HG02943 (cell line): ENCODE data around the gene ZNRF1.

Experiments
- ATAC-seq: cut with Tn5 transposase; IDR thresholded peaks from one replicate; pipeline ENCODE4 v1.9.1; 2021; ENCODE audit warnings: mild to moderate bottlenecking, low read depth, moderate library complexity; ENCODE audit not compliant: unreplicated experiment

The ZNRF1 gene

DNA sequence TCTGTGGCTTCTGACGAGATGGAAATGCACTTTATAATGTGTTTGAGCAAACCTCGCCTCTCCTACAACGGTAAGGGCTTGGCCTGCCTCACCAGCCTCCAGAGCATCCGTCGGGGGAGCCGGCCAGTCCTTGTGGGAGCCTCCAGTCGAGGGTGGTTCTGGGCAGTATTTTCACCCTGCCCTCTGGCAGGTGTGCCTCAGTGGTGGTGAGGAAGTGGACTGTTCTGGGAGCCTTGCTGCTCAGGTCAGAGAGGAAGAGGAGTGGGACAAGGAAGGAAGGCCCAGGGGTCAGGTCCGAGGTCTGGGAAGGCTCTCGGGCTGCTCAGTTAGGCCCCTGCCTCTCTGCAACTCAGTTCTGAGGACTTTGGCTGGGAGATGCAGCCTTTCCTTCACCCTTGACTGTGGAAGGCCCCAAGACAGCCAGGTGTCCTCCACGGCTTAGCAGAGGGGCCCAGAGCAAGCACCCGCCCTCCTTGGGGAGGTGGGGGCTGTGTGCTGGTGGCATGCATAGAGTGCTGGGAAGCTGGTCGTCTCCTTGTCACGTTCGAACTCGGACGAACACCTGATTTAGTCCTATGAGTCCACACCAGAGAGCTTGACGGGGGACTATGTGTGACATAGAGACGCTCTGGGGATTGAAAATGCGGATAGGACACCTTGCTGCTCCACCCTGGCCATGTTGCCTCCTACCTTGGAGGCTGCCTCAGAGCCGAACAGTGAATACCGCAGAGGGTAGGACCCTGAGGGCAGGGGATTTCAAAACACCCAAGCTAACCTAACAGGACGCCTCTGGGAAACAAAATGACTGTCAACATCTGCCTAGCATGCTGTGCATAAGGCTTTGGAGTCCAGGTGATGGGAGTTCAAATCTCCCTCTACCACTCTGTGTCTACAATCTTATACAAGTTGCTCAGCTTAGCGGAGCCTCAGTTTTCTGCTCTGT, 95.0 kb downstream of the ZNRF1 start:
- ATAC-seq: no peak

- ATAC-seq: no peak
These were observed 96.4 kb downstream of the ZNRF1 start for GRCh38 chr16:75095204-75095621.

DNA sequence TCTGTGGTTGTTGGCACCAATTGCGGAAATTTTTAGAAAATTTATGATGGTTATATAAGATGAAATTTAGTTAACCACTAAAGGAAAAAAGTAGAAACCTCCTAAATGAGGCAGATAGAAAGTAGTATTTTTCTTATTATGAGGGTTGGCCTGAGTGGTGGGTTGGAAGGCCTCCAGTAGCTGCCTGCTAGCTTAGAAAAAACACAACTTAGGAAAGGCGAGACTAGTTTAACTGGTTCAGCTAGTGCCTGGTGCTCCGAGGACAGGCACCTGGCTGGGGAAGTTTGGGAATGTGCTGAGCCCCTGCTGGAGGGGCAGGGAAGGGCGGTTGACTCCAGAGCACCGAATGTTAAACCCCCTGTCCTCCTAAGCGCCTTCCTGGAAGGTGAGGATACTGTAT, 97.8 kb downstream of the ZNRF1 start:
- no peak for ATAC-seq

DNA sequence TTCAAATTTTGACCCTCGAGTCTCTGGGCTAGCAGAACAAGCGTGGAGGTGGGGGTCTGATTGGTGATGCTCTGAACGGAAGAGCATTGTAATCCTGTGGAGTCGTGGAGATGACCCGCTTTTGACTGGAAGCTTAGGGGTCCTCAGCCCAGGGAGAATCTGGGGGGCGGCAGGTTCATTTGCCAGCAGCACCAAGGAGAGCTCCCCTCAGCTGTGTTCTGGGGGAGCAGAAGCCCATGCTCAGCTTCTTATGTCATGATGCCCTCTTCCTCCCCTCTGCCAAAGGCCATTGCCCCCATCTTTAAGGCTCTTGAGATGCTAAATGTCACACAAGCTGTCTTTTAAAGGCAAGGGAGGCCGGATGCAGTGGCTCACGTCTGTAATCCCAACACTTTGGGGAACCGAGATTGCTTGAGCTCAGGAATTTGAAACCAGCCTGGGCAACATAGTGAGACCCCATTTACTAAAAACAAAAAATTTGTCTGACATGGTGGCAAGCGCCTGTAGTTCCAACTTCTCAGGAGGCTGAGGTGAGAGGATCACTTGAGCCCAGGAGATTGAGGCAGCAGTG, 98.5 kb downstream of the ZNRF1 start:
- ATAC-seq: no peak

DNA sequence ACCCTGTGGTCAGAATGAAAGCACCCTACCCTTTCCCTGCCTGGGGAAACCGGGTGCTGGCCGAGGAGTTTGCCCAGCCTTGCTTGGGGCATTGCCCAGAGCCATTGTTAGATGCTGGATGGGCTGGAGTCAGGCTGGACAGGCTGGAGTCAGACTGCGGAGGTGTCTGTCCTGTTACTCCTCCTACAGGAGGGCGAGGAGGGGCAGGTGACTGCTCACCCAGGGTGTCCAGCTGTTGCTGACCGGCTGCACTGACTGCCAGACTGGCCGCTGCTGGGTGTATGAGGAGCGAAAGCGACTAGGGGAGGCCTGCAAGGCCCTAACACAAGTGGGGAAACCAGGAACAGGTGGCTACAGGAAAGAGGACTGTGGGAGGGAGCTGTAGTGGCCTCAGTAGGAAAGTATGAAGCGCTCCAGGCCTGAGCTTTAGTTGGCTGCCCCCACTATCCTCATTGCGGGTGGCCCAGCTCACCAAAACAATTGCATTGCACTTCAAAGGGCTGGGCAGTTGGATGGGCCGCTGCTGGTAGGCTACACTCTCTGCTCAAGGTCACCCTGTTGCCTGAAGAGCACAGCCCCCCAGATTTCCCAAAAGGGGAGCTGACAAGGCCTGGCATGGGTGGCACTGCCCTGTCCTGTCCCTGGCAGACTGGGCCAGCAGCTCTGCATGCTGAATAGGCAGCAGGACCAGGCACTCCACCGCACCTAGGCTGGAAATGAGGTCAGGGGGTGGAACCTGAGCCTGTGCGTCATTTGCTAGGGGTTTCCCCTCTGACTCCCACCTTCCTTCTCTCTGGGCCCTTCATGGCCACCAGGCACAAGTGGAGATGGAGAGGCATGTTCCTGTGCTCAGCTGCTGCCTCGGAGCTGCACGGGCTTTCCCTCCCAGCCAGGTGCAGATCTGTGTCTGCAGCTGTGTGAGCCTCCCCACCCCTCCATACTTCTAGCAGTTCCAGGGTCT, 99.4 kb downstream of the ZNRF1 start:
- ATAC-seq: no peak

DNA sequence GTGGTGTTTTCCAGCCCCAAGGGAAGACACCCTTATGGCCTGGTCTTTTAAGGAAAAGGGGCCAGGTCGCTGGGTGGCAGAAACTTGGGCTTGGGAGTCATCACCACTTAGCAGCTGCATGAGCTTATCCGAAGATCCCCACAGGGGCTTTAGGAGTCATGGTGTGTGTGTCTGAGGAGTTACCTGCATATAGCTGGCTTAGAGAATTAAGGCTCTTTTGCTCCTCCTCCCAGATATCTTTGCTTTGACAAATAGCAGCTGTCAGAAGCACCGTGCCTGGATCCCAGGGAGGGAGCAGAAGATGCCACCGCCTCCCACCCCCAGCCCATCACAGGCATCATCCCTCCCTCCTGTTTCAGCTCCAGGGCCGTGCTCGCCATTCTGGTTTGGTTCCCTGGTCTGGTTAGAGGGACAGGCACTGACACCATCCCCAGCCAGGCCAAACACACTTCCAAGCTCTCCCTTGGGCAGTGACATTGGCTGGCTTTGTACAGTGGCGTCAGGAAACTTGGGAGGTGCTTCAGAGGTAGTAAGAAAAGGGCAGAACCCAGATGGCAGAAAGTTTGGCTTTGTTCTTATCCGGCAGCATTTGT, 100.3 kb downstream of the ZNRF1 start:
- no peak for ATAC-seq

GRCh38 chr16:75099738-75100602, 101.1 kb downstream of the ZNRF1 start:
- peak; percentile 63 for ATAC-seq

GRCh38 chr16:75100603-75100990, 101.8 kb downstream of the ZNRF1 start:
- no peak for ATAC-seq

DNA sequence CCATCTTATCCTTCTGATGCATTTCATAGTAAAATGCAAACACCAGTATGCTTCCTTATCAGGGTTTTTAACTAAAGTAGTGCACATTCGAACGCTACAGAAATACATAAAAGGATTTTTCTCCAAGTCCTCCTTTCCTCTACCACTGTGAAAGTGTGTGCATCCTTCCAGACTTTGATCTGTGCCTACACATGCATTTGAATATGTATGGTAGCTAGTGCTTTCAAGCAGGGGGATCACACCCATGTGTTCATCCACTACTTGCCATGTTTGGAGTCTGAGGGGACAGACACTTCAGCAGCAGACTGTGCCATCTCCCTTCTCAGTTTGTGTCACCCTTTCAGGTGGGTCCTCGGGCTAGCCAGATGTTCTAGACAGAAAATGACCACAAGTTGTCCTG, 102.8 kb downstream of the ZNRF1 start:
- ATAC-seq: no peak

- ATAC-seq: no peak
These were observed 103.8 kb downstream of the ZNRF1 start for GRCh38 chr16:75102595-75102994.

DNA sequence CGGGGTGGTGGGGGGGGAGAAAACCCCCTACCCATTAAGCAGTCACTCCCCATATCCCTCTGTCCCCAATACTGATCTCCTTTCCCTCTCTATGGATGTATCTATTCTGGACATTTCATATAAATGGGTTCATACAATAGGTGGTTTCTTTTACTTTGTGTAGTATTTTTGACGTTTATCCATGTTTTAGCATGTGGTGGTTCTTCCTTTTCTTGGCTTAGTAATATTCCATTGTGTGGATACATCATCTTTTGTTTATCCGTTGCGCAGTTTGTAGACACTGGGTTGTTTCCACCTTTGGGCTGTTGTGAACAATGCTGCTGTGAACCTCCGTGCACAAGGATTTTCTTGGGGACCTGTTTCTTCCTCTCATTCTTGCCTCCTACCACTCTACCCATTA, 105.2 kb downstream of the ZNRF1 start:
- no peak for ATAC-seq

DNA sequence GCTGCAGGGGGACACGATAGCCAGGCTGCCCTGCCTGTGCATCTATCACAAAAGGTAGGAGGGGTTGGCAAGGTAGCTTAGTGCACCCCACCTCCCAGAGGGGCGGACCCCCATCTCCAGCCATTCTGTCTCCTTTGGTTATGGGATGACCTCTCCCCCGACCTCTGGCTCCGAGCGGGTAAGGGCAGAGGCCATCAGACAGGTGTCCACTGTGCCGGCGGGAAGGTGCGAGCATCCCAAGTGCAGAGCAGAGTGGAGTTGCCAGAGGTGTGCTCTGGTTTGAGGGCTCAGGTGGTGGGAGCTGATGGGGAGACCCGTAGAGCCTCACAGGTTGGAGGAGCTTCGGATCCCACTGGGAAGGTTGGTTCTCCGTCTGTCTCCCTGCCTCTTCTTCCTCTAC, 106.0 kb downstream of the ZNRF1 start:
- ATAC-seq: no peak

DNA sequence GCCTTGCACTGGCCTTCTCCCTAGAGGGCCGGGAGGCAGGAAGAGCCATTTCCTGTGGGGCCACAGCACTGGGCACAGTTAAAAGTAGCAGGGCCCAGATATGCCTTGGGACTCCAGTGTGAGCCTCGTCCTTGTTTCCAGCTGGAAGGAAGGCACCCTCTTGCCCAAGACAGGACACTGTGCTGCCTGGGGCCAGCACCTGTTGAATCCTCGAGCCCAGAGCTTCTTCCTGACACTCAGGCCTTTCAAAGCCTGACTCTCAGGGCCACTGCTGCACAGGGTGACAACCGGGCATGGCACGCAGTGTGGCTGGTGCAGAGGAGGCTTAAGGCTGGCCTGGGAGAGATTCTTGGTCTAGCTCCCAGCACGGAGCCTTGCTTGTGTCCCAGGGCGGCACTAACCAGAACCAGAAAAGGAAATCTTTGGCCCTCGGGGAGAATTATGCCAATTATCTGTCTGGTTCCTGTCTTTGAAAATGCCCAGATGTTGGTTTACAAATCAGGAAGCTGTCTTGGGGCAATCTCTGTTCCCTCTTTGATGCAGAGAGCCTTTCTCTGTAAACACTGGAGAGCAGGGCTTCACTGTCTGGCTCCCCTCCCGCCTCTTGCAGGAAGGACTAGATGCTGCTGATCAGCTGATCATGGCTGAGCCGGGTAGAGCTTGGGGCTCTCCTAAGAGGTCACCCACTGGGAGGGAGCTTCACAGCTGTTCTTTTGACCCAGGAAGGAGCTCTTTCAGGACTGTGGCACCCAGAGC, 106.7 kb downstream of the ZNRF1 start:
- ATAC-seq: no peak

DNA sequence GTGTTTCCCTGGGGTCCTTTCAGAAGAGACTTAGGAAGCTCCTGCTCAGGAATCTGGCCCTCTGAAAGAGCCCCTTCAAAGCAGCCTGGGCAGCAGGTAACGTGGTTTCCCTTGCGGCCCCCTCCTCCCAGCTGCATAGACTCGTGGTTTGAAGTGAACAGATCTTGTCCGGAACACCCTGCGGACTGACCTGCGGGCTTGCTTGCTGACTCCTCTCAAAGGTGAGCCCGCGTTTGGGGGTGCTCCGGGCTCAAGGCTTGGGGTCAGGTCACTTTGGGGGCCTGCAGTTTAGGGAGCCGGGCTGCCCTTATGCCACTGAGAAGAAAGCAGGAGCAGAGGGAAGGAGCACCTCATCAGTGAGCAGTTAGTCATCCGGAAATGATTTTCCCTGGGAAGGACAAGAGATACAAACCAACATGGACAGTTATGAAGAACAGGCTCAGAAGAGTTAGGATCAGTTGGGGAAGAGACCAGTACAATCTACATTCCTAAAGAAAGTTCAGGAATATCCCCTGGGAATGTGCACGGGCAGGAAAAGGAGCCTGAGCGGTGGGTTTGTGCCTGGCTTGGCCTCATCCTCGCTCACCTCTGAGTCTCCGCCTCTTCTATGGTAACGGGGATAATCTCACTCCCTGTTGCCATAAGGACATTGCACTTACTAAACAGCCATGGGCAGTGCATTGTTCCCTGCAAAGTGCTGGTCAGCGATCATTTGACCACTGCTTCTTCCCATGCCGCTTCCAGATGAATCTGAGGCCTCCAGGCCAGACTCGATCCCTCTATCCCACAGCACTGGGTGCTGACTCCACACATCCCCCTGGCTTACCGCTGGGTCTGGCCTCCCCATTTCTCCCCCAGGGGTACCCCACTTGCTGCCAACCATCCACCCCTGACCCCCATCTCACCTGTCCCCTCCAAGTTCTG, 107.8 kb downstream of the ZNRF1 start:
- no peak for ATAC-seq

GRCh38 chr16:75107505-75107904, 108.7 kb downstream of the ZNRF1 start:
- ATAC-seq: no peak

GRCh38 chr16:75108792-75109731, 110.2 kb downstream of the ZNRF1 start:
- ATAC-seq: no peak

- ATAC-seq: no peak
These were observed 111.0 kb downstream of the ZNRF1 start for GRCh38 chr16:75109732-75110243.
